Measurements from ENCODE around the gene ZNF227.
"Not testable (repeated sequence)": the region's sequence is repeated elsewhere in the genome, so short reads cannot be mapped to it uniquely, and the experiment has no call there.

- TF ChIP-seq, protein P1, sequence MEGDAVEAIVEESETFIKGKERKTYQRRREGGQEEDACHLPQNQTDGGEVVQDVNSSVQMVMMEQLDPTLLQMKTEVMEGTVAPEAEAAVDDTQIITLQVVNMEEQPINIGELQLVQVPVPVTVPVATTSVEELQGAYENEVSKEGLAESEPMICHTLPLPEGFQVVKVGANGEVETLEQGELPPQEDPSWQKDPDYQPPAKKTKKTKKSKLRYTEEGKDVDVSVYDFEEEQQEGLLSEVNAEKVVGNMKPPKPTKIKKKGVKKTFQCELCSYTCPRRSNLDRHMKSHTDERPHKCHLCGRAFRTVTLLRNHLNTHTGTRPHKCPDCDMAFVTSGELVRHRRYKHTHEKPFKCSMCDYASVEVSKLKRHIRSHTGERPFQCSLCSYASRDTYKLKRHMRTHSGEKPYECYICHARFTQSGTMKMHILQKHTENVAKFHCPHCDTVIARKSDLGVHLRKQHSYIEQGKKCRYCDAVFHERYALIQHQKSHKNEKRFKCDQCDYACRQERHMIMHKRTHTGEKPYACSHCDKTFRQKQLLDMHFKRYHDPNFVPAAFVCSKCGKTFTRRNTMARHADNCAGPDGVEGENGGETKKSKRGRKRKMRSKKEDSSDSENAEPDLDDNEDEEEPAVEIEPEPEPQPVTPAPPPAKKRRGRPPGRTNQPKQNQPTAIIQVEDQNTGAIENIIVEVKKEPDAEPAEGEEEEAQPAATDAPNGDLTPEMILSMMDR (IDR thresholded peaks at IDR 0.05), result not testable (repeated sequence)
- TF ChIP-seq POLR2AphosphoS5 (IDR thresholded peaks at IDR 0.05; ENCODE audit: low read depth, low read length); TCF7L2 (IDR thresholded peaks at IDR 0.05; ENCODE audit: low read depth, low read length); SIN3A (IDR thresholded peaks at IDR 0.05; ENCODE audit: borderline replicate concordance, insufficient read depth, low read depth, low read length): not testable (repeated sequence)
- TF ChIP-seq, protein P2, sequence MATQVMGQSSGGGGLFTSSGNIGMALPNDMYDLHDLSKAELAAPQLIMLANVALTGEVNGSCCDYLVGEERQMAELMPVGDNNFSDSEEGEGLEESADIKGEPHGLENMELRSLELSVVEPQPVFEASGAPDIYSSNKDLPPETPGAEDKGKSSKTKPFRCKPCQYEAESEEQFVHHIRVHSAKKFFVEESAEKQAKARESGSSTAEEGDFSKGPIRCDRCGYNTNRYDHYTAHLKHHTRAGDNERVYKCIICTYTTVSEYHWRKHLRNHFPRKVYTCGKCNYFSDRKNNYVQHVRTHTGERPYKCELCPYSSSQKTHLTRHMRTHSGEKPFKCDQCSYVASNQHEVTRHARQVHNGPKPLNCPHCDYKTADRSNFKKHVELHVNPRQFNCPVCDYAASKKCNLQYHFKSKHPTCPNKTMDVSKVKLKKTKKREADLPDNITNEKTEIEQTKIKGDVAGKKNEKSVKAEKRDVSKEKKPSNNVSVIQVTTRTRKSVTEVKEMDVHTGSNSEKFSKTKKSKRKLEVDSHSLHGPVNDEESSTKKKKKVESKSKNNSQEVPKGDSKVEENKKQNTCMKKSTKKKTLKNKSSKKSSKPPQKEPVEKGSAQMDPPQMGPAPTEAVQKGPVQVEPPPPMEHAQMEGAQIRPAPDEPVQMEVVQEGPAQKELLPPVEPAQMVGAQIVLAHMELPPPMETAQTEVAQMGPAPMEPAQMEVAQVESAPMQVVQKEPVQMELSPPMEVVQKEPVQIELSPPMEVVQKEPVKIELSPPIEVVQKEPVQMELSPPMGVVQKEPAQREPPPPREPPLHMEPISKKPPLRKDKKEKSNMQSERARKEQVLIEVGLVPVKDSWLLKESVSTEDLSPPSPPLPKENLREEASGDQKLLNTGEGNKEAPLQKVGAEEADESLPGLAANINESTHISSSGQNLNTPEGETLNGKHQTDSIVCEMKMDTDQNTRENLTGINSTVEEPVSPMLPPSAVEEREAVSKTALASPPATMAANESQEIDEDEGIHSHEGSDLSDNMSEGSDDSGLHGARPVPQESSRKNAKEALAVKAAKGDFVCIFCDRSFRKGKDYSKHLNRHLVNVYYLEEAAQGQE (IDR thresholded peaks at IDR 0.05; ENCODE audit: insufficient read depth in 1 of 2, low read depth in 2 of 2, low read length in 1 of 2), result not testable (repeated sequence)
Observed at GRCh38 chr19:44219926-44220325, 7.6 kb downstream of the ZNF227 start.
